A549 treated with AZD9567 at 1 μM for 4 hours (cell line): ENCODE results near the gene PPP1R3F. TPM values are rescaled to one million over a fixed set of nuclear protein-coding genes. Genes with fewer than 3 reads are reported as not detected.

Source experiments
- total RNA-seq: library from RNA; stranded (reverse); fragments of 200-300 nt; extraction: Qiagen RNA extraction; gene quantifications from 5 replicates; pipeline ENCODE4 v1.2.3, GENCODE V29; 2022; ENCODE audit not compliant: insufficient read depth

Gene PPP1R3F, protein sequence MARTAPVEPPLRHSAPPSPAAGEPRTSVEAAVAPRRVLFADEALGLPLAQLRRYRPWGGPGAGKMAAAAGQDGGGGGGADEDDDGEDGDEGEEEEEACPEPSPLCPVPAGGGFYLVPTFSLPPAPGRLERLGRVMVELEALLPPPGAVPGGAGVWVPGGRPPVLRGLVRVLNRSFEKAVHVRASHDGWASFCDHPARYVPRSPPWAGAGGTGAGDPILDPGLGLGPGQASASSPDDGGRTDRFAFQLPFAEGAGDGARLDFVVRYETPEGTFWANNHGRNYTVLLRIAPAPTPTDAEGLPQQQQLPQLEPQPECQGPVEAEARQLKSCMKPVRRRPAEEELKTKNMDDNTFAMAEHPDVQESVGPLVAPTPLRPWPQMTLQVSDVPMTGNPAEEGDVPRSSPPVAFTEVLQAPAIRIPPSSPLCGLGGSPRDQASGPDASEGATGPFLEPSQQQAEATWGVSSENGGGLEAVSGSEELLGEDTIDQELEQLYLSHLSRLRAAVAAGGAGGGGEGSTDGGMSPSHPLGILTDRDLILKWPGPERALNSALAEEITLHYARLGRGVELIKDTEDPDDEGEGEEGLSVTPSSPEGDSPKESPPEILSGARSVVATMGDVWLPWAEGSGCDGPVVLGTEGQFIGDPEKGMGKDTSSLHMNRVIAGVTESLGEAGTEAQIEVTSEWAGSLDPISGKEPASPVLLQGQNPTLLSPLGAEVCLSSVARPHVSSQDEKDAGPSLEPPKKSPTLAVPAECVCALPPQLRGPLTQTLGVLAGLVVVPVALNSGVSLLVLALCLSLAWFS
- total RNA-seq = 2.3 to 3.4 TPM (median 3.0 TPM) in 4 of 5 replicates, not detected in the other

DNA sequence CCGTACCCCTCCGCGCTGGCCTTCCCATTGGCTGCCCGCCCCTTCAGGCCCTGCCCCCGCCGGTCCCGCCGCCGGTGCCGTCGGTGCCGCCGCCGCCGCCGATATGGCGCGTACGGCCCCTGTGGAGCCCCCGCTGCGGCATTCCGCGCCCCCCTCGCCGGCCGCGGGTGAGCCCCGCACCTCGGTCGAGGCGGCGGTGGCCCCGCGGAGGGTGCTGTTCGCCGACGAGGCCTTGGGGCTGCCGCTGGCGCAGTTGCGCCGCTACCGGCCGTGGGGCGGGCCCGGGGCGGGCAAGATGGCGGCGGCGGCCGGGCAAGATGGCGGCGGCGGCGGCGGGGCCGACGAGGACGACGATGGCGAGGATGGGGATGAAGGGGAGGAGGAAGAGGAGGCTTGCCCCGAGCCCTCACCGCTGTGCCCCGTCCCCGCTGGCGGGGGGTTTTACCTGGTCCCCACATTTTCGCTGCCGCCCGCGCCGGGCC lies at the start of gene PPP1R3F:
Gene PPP1R3F, plus strand, starts transcription at position 27 of the 482 bp plus-strand sequence. Its CDS starts 77 bp downstream, at position 104.

DNA sequence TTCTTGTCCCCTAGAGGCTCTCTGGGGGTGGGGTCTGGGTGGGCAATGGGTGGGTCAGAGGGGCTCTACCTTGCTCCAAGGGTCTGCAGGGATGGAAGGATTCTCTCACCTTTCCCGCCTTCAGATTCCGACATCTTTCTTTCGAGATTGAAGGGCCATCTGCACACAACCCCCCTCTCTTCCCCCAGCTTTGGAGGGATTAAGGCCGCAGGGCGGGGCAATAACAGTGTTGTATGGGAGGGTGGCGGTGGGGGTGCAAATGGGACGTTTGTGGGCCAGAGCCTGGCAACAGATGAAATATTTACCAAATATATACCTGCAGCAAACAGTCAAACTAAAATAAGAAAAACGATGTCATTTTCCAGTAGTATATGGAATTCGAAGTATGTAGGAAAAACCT lies 36.4 kb upstream of the PPP1R3F start, which contains the start of gene CACNA1F:
Gene CACNA1F, minus strand, starts transcription at position 165 of the 400 bp plus-strand sequence. Its CDS starts 31 bp downstream, at position 134.

DNA sequence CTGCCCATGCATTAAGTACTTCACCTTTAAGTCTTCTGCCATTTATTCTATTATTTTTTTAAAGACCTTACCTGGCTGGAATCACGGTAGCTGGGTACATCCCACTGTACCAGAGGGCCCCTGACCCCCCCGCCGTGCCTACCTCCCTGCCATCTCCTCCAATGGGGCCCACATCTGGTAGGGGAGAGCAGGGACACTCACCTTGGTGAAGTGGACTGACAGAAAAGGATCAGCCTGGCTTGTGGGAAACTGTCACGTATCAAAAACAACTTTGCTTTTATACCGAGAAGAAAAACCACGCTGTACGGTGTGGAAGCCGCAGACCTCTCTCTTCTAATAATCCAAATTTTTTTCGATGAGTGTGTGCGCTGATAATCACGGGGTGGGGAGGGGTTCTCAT lies 5.1 kb upstream of the PPP1R3F start, which contains the start of gene FOXP3:
Gene FOXP3, minus strand, starts transcription at position 251 of the 400 bp plus-strand sequence. CDS start 6,205 bp downstream, outside the sequence.

DNA sequence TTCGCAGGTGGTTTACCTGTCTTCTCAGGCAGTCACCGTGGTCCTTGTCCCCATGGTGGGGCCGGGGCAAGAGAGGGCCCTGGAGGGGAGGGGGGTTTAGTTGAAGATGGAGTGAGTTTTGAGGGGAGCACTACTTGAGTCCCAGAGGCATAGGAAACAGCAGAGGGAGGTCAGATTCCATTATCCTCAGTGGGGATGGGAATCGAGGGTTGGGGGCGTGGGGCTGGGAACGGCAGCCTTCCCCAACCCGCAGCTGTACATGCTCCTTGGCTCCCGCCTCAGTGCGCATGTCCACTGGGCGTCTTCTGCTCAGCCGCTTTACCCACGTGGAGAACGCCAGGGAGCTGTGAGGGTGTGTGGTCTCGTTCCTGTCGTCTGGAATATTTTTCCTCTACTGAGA lies 33.8 kb downstream of the PPP1R3F start, which contains the start of gene GAGE10:
Gene GAGE10, plus strand, starts transcription at position 301 of the 400 bp plus-strand sequence. CDS start 1,214 bp downstream, outside the sequence.

DNA sequence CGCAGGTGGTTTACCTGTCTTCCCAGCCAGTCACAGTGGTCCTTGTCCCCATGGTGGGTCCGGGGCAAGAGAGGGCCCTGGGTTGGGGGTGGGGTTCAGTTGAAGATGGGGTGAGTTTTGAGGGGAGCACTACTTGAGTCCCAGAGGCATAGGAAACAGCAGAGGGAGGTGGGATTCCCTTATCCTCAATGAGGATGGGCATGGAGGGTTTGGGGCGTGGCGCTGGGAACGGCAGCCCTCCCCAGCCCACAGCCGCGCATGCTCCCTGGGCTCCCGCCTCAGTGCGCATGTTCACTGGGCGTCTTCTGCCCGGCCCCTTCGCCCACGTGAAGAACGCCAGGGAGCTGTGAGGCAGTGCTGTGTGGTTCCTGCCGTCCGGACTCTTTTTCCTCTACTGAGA lies 52.1 kb downstream of the PPP1R3F start, which contains the start of gene GAGE12J:
Gene GAGE12J, plus strand, starts transcription at position 301 of the 400 bp plus-strand sequence. CDS start 1,157 bp downstream, outside the sequence.

DNA sequence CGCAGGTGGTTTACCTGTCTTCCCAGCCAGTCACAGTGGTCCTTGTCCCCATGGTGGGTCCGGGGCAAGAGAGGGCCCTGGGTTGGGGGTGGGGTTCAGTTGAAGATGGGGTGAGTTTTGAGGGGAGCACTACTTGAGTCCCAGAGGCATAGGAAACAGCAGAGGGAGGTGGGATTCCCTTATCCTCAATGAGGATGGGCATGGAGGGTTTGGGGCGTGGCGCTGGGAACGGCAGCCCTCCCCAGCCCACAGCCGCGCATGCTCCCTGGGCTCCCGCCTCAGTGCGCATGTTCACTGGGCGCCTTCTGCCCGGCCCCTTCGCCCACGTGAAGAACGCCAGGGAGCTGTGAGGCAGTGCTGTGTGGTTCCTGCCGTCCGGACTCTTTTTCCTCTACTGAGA lies 61.7 kb downstream of the PPP1R3F start, which contains the start of gene GAGE13:
Gene GAGE13, plus strand, starts transcription at position 301 of the 400 bp plus-strand sequence. CDS start 1,156 bp downstream, outside the sequence.

Other genes with a start within 250 kb of the PPP1R3F start
- gene TFE3, start 226.4 kb upstream of the PPP1R3F start, total RNA-seq = 35.5 to 46.3 TPM (median 43.2 TPM) in 5 replicates
- gene CCDC120, start 210.8 kb upstream of the PPP1R3F start, total RNA-seq = 1.2 to 3.7 TPM (median 2.9 TPM) in 5 replicates
- gene PRAF2, start 195.8 kb upstream of the PPP1R3F start, total RNA-seq = 40.6 to 51.0 TPM (median 46.0 TPM) in 5 replicates
- gene WDR45, start 189.9 kb upstream of the PPP1R3F start, total RNA-seq = 41.3 to 56.4 TPM (median 53.4 TPM) in 5 replicates
- gene GPKOW, start 146.1 kb upstream of the PPP1R3F start, total RNA-seq = 19.2 to 24.7 TPM (median 23.7 TPM) in 5 replicates
- gene MAGIX, start 107.0 kb upstream of the PPP1R3F start, total RNA-seq = 2.3 to 4.7 TPM (median 3.0 TPM) in 5 replicates
- 313 to 440 TPM (median 426 TPM) in 5 replicates for gene PLP2, start 97.9 kb upstream of the PPP1R3F start, total RNA-seq
- gene PRICKLE3, start 83.4 kb upstream of the PPP1R3F start, total RNA-seq = 10.7 to 19.3 TPM (median 17.9 TPM) in 5 replicates
- gene SYP, start 69.6 kb upstream of the PPP1R3F start, total RNA-seq = 2.0 to 3.0 TPM (median 2.6 TPM) in 5 replicates
- gene CACNA1F, start 36.5 kb upstream of the PPP1R3F start, total RNA-seq = not detected in 5 replicates
- gene CCDC22, start 34.3 kb upstream of the PPP1R3F start, total RNA-seq = 10.6 to 14.6 TPM (median 13.6 TPM) in 5 replicates
- gene FOXP3, start 5.1 kb upstream of the PPP1R3F start, total RNA-seq = 0.06 to 0.14 TPM (median 0.13 TPM) in 4 of 5 replicates, not detected in the other
- gene GAGE10, start 33.9 kb downstream of the PPP1R3F start, total RNA-seq = not detected in 5 replicates
- gene GAGE12J, start 52.2 kb downstream of the PPP1R3F start, total RNA-seq = not detected in 5 replicates
- gene GAGE13, start 61.8 kb downstream of the PPP1R3F start, total RNA-seq = not detected in 5 replicates